Suprapubic skin (tissue), 4 donors: ENCODE results near the gene ACSL5.

Source experiments
- CTCF ChIP-seq, 2 donors: fragments of 200-600 bp in 1 of 2; fragments of 450-650 bp in 1 of 2; sonication (generic) in 1 of 2; IDR thresholded peaks; one replicate each; pipeline ENCODE4 v1.5.1; 2016 to 2019; ENCODE audit warnings: antibody characterized with exemption in 2 of 2, mild to moderate bottlenecking in 1 of 2, moderate library complexity in 1 of 2
- EP300 ChIP-seq: sonication (generic); formaldehyde crosslinking; IDR thresholded peaks from one replicate; pipeline ENCODE4 v1.6.1; 2017; ENCODE audit warnings: antibody characterized with exemption
- POLR2A ChIP-seq, 2 donors: fragments of 450-650 bp; IDR thresholded peaks; one replicate each; pipeline ENCODE4 v1.6.1; 2017; ENCODE audit warnings: antibody characterized with exemption in 2 of 2, mild to moderate bottlenecking in 2 of 2, moderate library complexity in 2 of 2
- POLR2AphosphoS5 ChIP-seq, 3 donors: sonication (generic); formaldehyde crosslinking; IDR thresholded peaks; one replicate each; pipeline ENCODE4 v1.6.1; 2017; ENCODE audit warnings: antibody characterized with exemption in 3 of 3

GRCh38 chr10:112349521-112350085 is 24.3 kb upstream of the ACSL5 start:
- TF ChIP-seq POLR2A (IDR thresholded peaks at IDR 0.05) (no peak), CTCF (IDR thresholded peaks at IDR 0.05) (no peak), EP300 (no peak), POLR2AphosphoS5 (IDR thresholded peaks at IDR 0.05) (no peak)
